KMS-11 (cell line): ENCODE results near the gene ASB1.

Experiments
- H2AFZ ChIP-seq: fragments of 200-600 bp; sonication (generic); 2 replicates; pipeline ENCODE4 v1.6.1; 2016; ENCODE audit warnings: antibody characterized with exemption, mixed run types, low read depth
- H3K27ac ChIP-seq: fragments of 200-600 bp; sonication (generic); 2 replicates; pipeline ENCODE4 v1.6.1; 2016; ENCODE audit warnings: mild to moderate bottlenecking, mixed run types
- H3K27me3 ChIP-seq: fragments of 200-600 bp; sonication (generic); 2 replicates; pipeline ENCODE4 v1.6.1; 2017; ENCODE audit warnings: mild to moderate bottlenecking, low read depth, mixed run types, moderate library complexity; ENCODE audit not compliant: insufficient read depth
- H3K36me3 ChIP-seq: fragments of 200-600 bp; sonication (generic); 2 replicates; pipeline ENCODE4 v1.6.1; 2017; ENCODE audit warnings: mild to moderate bottlenecking, mixed run types; ENCODE audit not compliant: insufficient read depth
- H3K4me1 ChIP-seq: fragments of 200-600 bp; sonication (generic); 2 replicates; pipeline ENCODE4 v1.6.1; 2016; ENCODE audit warnings: mild to moderate bottlenecking, low read depth, mixed run types; ENCODE audit not compliant: poor library complexity, severe bottlenecking
- H3K4me2 ChIP-seq: fragments of 200-600 bp; sonication (generic); 2 replicates; pipeline ENCODE4 v1.7.0; 2016; ENCODE audit warnings: mild to moderate bottlenecking, mixed run types
- H3K4me3 ChIP-seq: fragments of 200-600 bp; sonication (generic); IDR thresholded peaks from 2 replicates; pipeline ENCODE4 v1.6.1; 2017; ENCODE audit warnings: low read depth, low read length, mixed read lengths; ENCODE audit not compliant: insufficient read depth
- H3K79me2 ChIP-seq: fragments of 200-600 bp; sonication (generic); 2 replicates; pipeline ENCODE4 v1.6.1; 2016; ENCODE audit warnings: low read depth, mixed run types; ENCODE audit not compliant: insufficient read depth
- H3K9ac ChIP-seq: fragments of 200-600 bp; sonication (generic); 2 replicates; pipeline ENCODE4 v1.6.1; 2016; ENCODE audit warnings: mild to moderate bottlenecking, mixed run types
- H4K20me1 ChIP-seq: fragments of 200-600 bp; sonication (generic); 2 replicates; pipeline ENCODE4 v1.6.1; 2016; ENCODE audit warnings: mild to moderate bottlenecking, mixed run types; ENCODE audit not compliant: insufficient read depth
- CTCF ChIP-seq: fragments of 200-600 bp; sonication (generic); conservative IDR thresholded peaks from 2 replicates; pipeline ENCODE4 v1.6.1; 2017; ENCODE audit warnings: low read depth, mild to moderate bottlenecking, antibody characterized with exemption, low read length, moderate library complexity, mixed read lengths

The ASB1 gene

GRCh38 chr2:238466243-238466756 lies 39.6 kb downstream of the ASB1 start:
- Histone ChIP-seq H3K27ac (no peak overlapping the region), H2AFZ (no peak overlapping the region), H3K27me3 (no peaks in the 10 kb centered on the region), H4K20me1 (no peaks in the 10 kb centered on the region), H3K4me1 (no peaks in the 10 kb centered on the region), H3K36me3 (no peaks in the 10 kb centered on the region), H3K9ac (no peak overlapping the region), H3K4me3 (no peak overlapping the region), H3K4me2 (no peak overlapping the region), H3K79me2 (no peaks in the 10 kb centered on the region)
- TF ChIP-seq CTCF = no peak

GRCh38 chr2:238467062-238467461 lies 40.3 kb downstream of the ASB1 start:
- Histone ChIP-seq H2AFZ (no peak overlapping the region), H3K27ac (no peak overlapping the region), H3K4me2 (no peak overlapping the region), H3K4me1 (no peaks in the 10 kb centered on the region), H3K9ac (no peak overlapping the region), H3K79me2 (no peaks in the 10 kb centered on the region), H3K27me3 (no peaks in the 10 kb centered on the region), H3K4me3 (no peak overlapping the region), H3K36me3 (no peaks in the 10 kb centered on the region), H4K20me1 (no peaks in the 10 kb centered on the region)
- no peak for TF ChIP-seq CTCF

- H3K9ac ChIP-seq = no peak overlapping the region
- no peak overlapping the region for H2AFZ ChIP-seq
- H3K36me3 ChIP-seq = no peaks in the 10 kb centered on the region
- H3K27me3 ChIP-seq = no peaks in the 10 kb centered on the region
- no peaks in the 10 kb centered on the region for H4K20me1 ChIP-seq
- H3K79me2 ChIP-seq = no peaks in the 10 kb centered on the region
- no peaks in the 10 kb centered on the region for H3K4me1 ChIP-seq
- H3K4me2 ChIP-seq = no peak overlapping the region
- no peak for TF ChIP-seq CTCF
- no peak overlapping the region for H3K27ac ChIP-seq
- no peak overlapping the region for H3K4me3 ChIP-seq
Observed at GRCh38 chr2:238467792-238468191, 41.1 kb downstream of the ASB1 start.

- Histone ChIP-seq H3K4me1 (no peaks in the 10 kb centered on the region), H3K79me2 (no peaks in the 10 kb centered on the region), H3K27ac (no peak overlapping the region), H3K4me2 (no peak overlapping the region), H2AFZ (no peak overlapping the region), H4K20me1 (no peaks in the 10 kb centered on the region), H3K27me3 (no peaks in the 10 kb centered on the region), H3K9ac (no peak overlapping the region), H3K36me3 (no peaks in the 10 kb centered on the region), H3K4me3 (no peak overlapping the region)
- TF ChIP-seq CTCF = no peak
Observed at GRCh38 chr2:238469155-238469554, 42.4 kb downstream of the ASB1 start.
